HUES64 (cell line): ENCODE data around the gene UMAD1.
A peak's percentile ranks its signal among the peaks of the same experiment; 100 is the strongest.
"Not testable (repeated sequence)": the region's sequence is repeated elsewhere in the genome, so short reads cannot be mapped to it uniquely, and the experiment has no call there.

Source experiments
- H3K27ac ChIP-seq: 2 replicates; pipeline ENCODE4 v1.7.0; 2013; ENCODE audit warnings: low read depth, low read length, inconsistent platforms
- H3K27me3 ChIP-seq: 2 replicates; pipeline ENCODE4 v1.6.1; 2013; ENCODE audit warnings: mild to moderate bottlenecking, low read length; ENCODE audit not compliant: insufficient read depth
- H3K36me3 ChIP-seq: 2 replicates; pipeline ENCODE4 v1.6.1; 2013; ENCODE audit warnings: mild to moderate bottlenecking, low read length; ENCODE audit not compliant: insufficient read depth
- H3K4me1 ChIP-seq: 2 replicates; pipeline ENCODE4 v1.6.1; 2013; ENCODE audit warnings: mild to moderate bottlenecking, low read length, moderate library complexity; ENCODE audit not compliant: insufficient read depth
- H3K4me3 ChIP-seq: 2 replicates; pipeline ENCODE4 v1.5.1; 2013; ENCODE audit warnings: mild to moderate bottlenecking, low read length, moderate library complexity
- H3K9ac ChIP-seq: 2 replicates; pipeline ENCODE4 v1.6.1; 2013; ENCODE audit warnings: mild to moderate bottlenecking, low read depth, low read length
- H3K9me3 ChIP-seq: 2 replicates; pipeline ENCODE4 v1.6.1; 2013; ENCODE audit warnings: low read depth, low read length; ENCODE audit not compliant: insufficient read depth
- WGBS: fragments of 150-250, 120-280 bp; methylation state at CpG from one replicate; pipeline ENCODE4 v1.1.7; 2013; ENCODE audit warnings: missing lambda C conversion rate; 5-methylcytosine and 5-hydroxymethylcytosine counted together

The UMAD1 gene

GRCh38 chr7:7653593-7654187 lies 13.1 kb downstream of the UMAD1 start:
- Histone ChIP-seq H3K27me3 (no peaks in the 10 kb centered on the region), H3K36me3 (no peaks in the 10 kb centered on the region), H3K4me1 (no peaks in the 10 kb centered on the region), H3K9ac (no peak overlapping the region), H3K27ac (no peak overlapping the region), H3K4me3 (no peak overlapping the region), H3K9me3 (0 out of 2 replicates have a peak, but pooled peaks cover 2% of the 10 kb centered on the region)
- 39% methylated on average over 2 of the region's 3 CpGs for WGBS

GRCh38 chr7:7654964-7655715 lies 14.6 kb downstream of the UMAD1 start:
- Histone ChIP-seq H3K27ac (no peak overlapping the region), H3K9me3 (0 out of 2 replicates have a peak, but pooled peaks cover 2% of the 10 kb centered on the region), H3K4me1 (no peaks in the 10 kb centered on the region), H3K36me3 (no peaks in the 10 kb centered on the region), H3K27me3 (no peaks in the 10 kb centered on the region), H3K4me3 (no peak overlapping the region), H3K9ac (no peak overlapping the region)
- 96% methylated on average over 2 of the region's 4 CpGs for WGBS

GRCh38 chr7:7656459-7656858 lies 15.9 kb downstream of the UMAD1 start:
- WGBS, result 98% methylated on average over 3 of the region's 3 CpGs

GRCh38 chr7:7662527-7662926 lies 22.0 kb downstream of the UMAD1 start:
- Histone ChIP-seq H3K9me3 (no peaks in the 10 kb centered on the region), H3K4me3 (no peak overlapping the region), H3K36me3 (no peaks in the 10 kb centered on the region), H3K27ac (no peak overlapping the region), H3K9ac (no peak overlapping the region), H3K27me3 (no peaks in the 10 kb centered on the region), H3K4me1 (peaks cover 22% of the 10 kb centered on the region)
- 72% methylated on average over 6 of the region's 6 CpGs for WGBS

More at GRCh38 chr7:7656459-7656858, 15.9 kb downstream of the UMAD1 start:
- not testable (repeated sequence) for H3K4me3 ChIP-seq, H3K4me1 ChIP-seq, H3K27ac ChIP-seq, H3K9me3 ChIP-seq, H3K36me3 ChIP-seq, H3K27me3 ChIP-seq, H3K9ac ChIP-seq

GRCh38 chr7:7664291-7664690 lies 23.7 kb downstream of the UMAD1 start:
- H3K36me3 ChIP-seq, result no peaks in the 10 kb centered on the region
- 94% methylated on average over 3 of the region's 3 CpGs for WGBS
- H3K4me3 ChIP-seq, result no peak overlapping the region
- no peak overlapping the region for H3K9ac ChIP-seq
- peak overlapping the region; percentile 37; the same call in 1 of the 2 replicates for H3K27ac ChIP-seq
- H3K9me3 ChIP-seq, result no peaks in the 10 kb centered on the region
- peaks cover 22% of the 10 kb centered on the region for H3K4me1 ChIP-seq
- no peaks in the 10 kb centered on the region for H3K27me3 ChIP-seq

GRCh38 chr7:7665031-7665430 lies 24.5 kb downstream of the UMAD1 start:
- Histone ChIP-seq H3K4me3 (no peak overlapping the region), H3K9me3 (no peaks in the 10 kb centered on the region), H3K36me3 (no peaks in the 10 kb centered on the region), H3K4me1 (peaks cover 22% of the 10 kb centered on the region), H3K27ac (no peak overlapping the region), H3K27me3 (no peaks in the 10 kb centered on the region), H3K9ac (no peak overlapping the region)
- WGBS, result no CpG with 5 or more reads among the region's 1 CpG

- no peak overlapping the region for H3K9ac ChIP-seq
- 96% methylated on average over 2 of the region's 2 CpGs for WGBS
- no peaks in the 10 kb centered on the region for H3K9me3 ChIP-seq
Observed at GRCh38 chr7:7667187-7667586, 26.6 kb downstream of the UMAD1 start.

GRCh38 chr7:7668706-7669105 lies 28.2 kb downstream of the UMAD1 start:
- Histone ChIP-seq H3K4me1 (peaks cover 23% of the 10 kb centered on the region), H3K9me3 (no peaks in the 10 kb centered on the region), H3K27me3 (no peaks in the 10 kb centered on the region), H3K36me3 (no peaks in the 10 kb centered on the region), H3K27ac (no peak overlapping the region), H3K4me3 (no peak overlapping the region), H3K9ac (no peak overlapping the region)
- WGBS, result 100% methylated on average over 1 of the region's 1 CpG

More at GRCh38 chr7:7667187-7667586, 26.6 kb downstream of the UMAD1 start:
- Histone ChIP-seq H3K27me3 (no peaks in the 10 kb centered on the region), H3K36me3 (no peaks in the 10 kb centered on the region), H3K27ac (no peak overlapping the region), H3K4me3 (no peak overlapping the region), H3K4me1 (peaks cover 30% of the 10 kb centered on the region)

- no peaks in the 10 kb centered on the region for H3K36me3 ChIP-seq
- no peak overlapping the region for H3K9ac ChIP-seq
- H3K27me3 ChIP-seq, result no peaks in the 10 kb centered on the region
- H3K9me3 ChIP-seq, result no peaks in the 10 kb centered on the region
- H3K4me1 ChIP-seq, result peaks cover 8% of the 10 kb centered on the region; the same call in 1 of the 2 replicates
- H3K27ac ChIP-seq, result no peak overlapping the region
- 88% methylated on average over 3 of the region's 3 CpGs for WGBS
- no peak overlapping the region for H3K4me3 ChIP-seq
Observed at GRCh38 chr7:7670490-7670889, 29.9 kb downstream of the UMAD1 start.

- H3K27ac ChIP-seq, result no peak overlapping the region
- no peak overlapping the region for H3K4me3 ChIP-seq
- no peaks in the 10 kb centered on the region for H3K36me3 ChIP-seq
- 100% methylated on average over 2 of the region's 3 CpGs for WGBS
- no peaks in the 10 kb centered on the region for H3K27me3 ChIP-seq
- no peaks in the 10 kb centered on the region for H3K9me3 ChIP-seq
- H3K9ac ChIP-seq, result no peak overlapping the region
- peaks cover 8% of the 10 kb centered on the region; the same call in 1 of the 2 replicates for H3K4me1 ChIP-seq
Observed at GRCh38 chr7:7671361-7671760, 30.8 kb downstream of the UMAD1 start.

GRCh38 chr7:7672545-7673239 lies 32.1 kb downstream of the UMAD1 start:
- Histone ChIP-seq H3K4me1 (peaks cover 8% of the 10 kb centered on the region; the same call in 1 of the 2 replicates), H3K27ac (no peak overlapping the region), H3K27me3 (no peaks in the 10 kb centered on the region), H3K9ac (no peak overlapping the region), H3K9me3 (no peaks in the 10 kb centered on the region), H3K36me3 (no peaks in the 10 kb centered on the region; the same call in 1 of the 2 replicates), H3K4me3 (no peak overlapping the region)
- 91% methylated on average over 6 of the region's 6 CpGs for WGBS
